ENCODE data around the gene ANKDD1B. TPM values are rescaled to one million over a fixed set of nuclear protein-coding genes. Genes with fewer than 3 reads are reported as not detected.
A peak's percentile ranks its signal among the peaks of the same experiment; 100 is the strongest.

Gene ANKDD1B
- total RNA-seq, 1 donor from 2014 or later = 0.43 TPM

GRCh38 chr5:75706016-75706415, 94.8 kb downstream of the ANKDD1B start:
- no peak for DNase-seq (ENCODE audit: low spot score)

GRCh38 chr5:75706775-75707174, 95.5 kb downstream of the ANKDD1B start:
- DNase-seq (ENCODE audit: low spot score) = no peak

GRCh38 chr5:75707911-75708509, 96.8 kb downstream of the ANKDD1B start:
- no peak for DNase-seq (ENCODE audit: low spot score)

- no peak for DNase-seq (ENCODE audit: low spot score)
Observed at GRCh38 chr5:75710637-75711036, 99.4 kb downstream of the ANKDD1B start.

- no peak for DNase-seq (ENCODE audit: low spot score)
Observed at GRCh38 chr5:75711151-75711550, 99.9 kb downstream of the ANKDD1B start.

- DNase-seq (ENCODE audit: low spot score) = no peak
Observed at GRCh38 chr5:75712091-75712490, 100.8 kb downstream of the ANKDD1B start.

GRCh38 chr5:75716715-75717081, 105.4 kb downstream of the ANKDD1B start:
- no peak for DNase-seq (ENCODE audit: low spot score)

- peak; percentile 98 for DNase-seq (ENCODE audit: low spot score)
Observed at GRCh38 chr5:75717082-75717922, 106.0 kb downstream of the ANKDD1B start, which contains the start of gene POC5. POC5 (minus strand) TSS chr5:75717437; CDS start chr5:75712937, 4,500 bp downstream.

GRCh38 chr5:75720882-75721281, 109.6 kb downstream of the ANKDD1B start:
- DNase-seq (ENCODE audit: low spot score) = no peak

Other genes with a start within 250 kb of the ANKDD1B start
- 59.9 TPM for gene CERT1, start 99.8 kb upstream of the ANKDD1B start, total RNA-seq
- 33.5 TPM for gene POLK, start 99.6 kb upstream of the ANKDD1B start, total RNA-seq
- 8.4 TPM for gene POC5, start 106.0 kb downstream of the ANKDD1B start, total RNA-seq